BE2C (cell line): ENCODE results near the gene NDUFV1.

Experiments
- DNase-seq: peaks from one replicate; pipeline ENCODE4 v3.0.0-alpha.2; 2020
- H3K27me3 ChIP-seq: fragments of 250-450 bp; sonication (Bioruptor Pico); 2 replicates; pipeline ENCODE4 v1.5.1; 2020; ENCODE audit warnings: mild to moderate bottlenecking
- H3K36me3 ChIP-seq: fragments of 250-450 bp; sonication (Bioruptor Pico); 2 replicates; pipeline ENCODE4 v1.5.1; 2020; ENCODE audit warnings: mild to moderate bottlenecking
- H3K4me1 ChIP-seq: fragments of 250-450 bp; sonication (Bioruptor Pico); 2 replicates; pipeline ENCODE4 v1.5.1; 2020
- H3K4me3 ChIP-seq: 2 replicates; pipeline ENCODE4 v1.5.1; 2011; ENCODE audit warnings: low read depth, low read length
- H3K9me3 ChIP-seq: fragments of 250-450 bp; sonication (Bioruptor Pico); 2 replicates; pipeline ENCODE4 v1.5.1; 2020
- CTCF ChIP-seq: IDR thresholded peaks from 2 replicates; pipeline ENCODE4 v1.5.1; 2012; ENCODE audit warnings: mild to moderate bottlenecking, low read depth, low read length

Gene NDUFV1

GRCh38 chr11:67610302-67610868, 3.6 kb downstream of the NDUFV1 start:
- Histone ChIP-seq H3K4me3 (no peak overlapping the region), H3K9me3 (no peaks in the 10 kb centered on the region), H3K36me3 (peaks cover 34% of the 10 kb centered on the region), H3K4me1 (no peaks in the 10 kb centered on the region; the same call in 1 of the 2 replicates), H3K27me3 (no peaks in the 10 kb centered on the region)
- no peak for DNase-seq
- no peak for TF ChIP-seq CTCF

GRCh38 chr11:67611165-67611564, 4.4 kb downstream of the NDUFV1 start:
- no peak for TF ChIP-seq CTCF
- H3K27me3 ChIP-seq = no peaks in the 10 kb centered on the region
- no peaks in the 10 kb centered on the region; the same call in 1 of the 2 replicates for H3K4me1 ChIP-seq
- no peak overlapping the region for H3K4me3 ChIP-seq
- no peak for DNase-seq
- peaks cover 34% of the 10 kb centered on the region for H3K36me3 ChIP-seq
- no peaks in the 10 kb centered on the region for H3K9me3 ChIP-seq

GRCh38 chr11:67611704-67612587, 5.2 kb downstream of the NDUFV1 start:
- Histone ChIP-seq H3K27me3 (no peaks in the 10 kb centered on the region), H3K4me3 (no peak overlapping the region), H3K36me3 (peaks cover 34% of the 10 kb centered on the region), H3K4me1 (no peaks in the 10 kb centered on the region; the same call in 1 of the 2 replicates), H3K9me3 (no peaks in the 10 kb centered on the region)
- TF ChIP-seq CTCF = no peak
- no peak for DNase-seq

GRCh38 chr11:67612751-67613150, 6.0 kb downstream of the NDUFV1 start:
- DNase-seq = no peak
- TF ChIP-seq CTCF = no peak
- Histone ChIP-seq H3K4me3 (no peak overlapping the region), H3K4me1 (no peaks in the 10 kb centered on the region), H3K9me3 (no peaks in the 10 kb centered on the region), H3K36me3 (peaks cover 34% of the 10 kb centered on the region), H3K27me3 (no peaks in the 10 kb centered on the region)

GRCh38 chr11:67613313-67613959, 6.7 kb downstream of the NDUFV1 start:
- Histone ChIP-seq H3K4me1 (no peaks in the 10 kb centered on the region), H3K36me3 (peaks cover 32% of the 10 kb centered on the region), H3K9me3 (no peaks in the 10 kb centered on the region)

More at GRCh38 chr11:67613313-67613959, 6.7 kb downstream of the NDUFV1 start:
- no peak for TF ChIP-seq CTCF
- no peak for DNase-seq
- Histone ChIP-seq H3K4me3 (no peak overlapping the region), H3K27me3 (no peaks in the 10 kb centered on the region)
